ENCODE measurements around the gene POLR2C. TPM values are rescaled to one million over a fixed set of nuclear protein-coding genes. Genes with fewer than 3 reads are reported as not detected.

POLR2C gene
- total and polyA plus RNA-seq, 2 of the 13 experiments (the other 11 are each of a cell fraction or from before 2014, with no cell fraction given), result 104 to 216 TPM

DNA sequence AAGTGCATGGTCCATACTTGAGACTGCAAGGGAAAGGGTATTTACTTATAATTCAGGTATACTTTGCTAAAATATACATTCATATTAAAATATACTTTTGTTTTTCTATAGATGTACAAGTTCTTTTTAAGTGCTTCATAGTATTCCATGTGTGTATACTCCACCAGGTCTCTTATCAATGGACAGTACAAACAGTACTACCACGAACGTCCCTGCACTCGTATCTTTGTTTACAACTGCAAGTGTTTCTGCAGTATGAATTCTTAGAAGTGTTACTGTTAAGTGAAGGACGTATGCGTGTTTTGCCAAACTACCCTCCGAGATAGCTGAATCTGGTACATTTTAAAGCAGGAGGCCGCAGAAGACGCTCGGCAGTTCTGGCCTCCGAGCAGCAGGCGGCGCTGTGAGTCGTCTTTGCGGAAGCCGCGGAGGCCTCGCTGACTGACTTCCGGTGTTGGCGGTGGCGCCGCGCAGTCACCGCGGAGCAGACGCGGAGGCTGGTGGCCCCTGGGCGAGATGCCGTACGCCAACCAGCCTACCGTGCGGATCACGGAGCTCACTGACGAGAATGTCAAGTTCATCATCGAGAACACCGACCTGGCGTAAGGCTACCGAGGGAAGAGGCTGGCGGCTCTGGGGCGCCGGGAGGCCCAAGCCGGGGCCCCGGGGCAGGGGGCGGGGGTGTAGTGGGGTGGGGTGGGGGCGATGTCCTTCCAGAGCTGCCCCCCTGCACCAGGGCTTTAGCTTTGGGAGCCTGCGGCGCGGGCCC, at the start of gene POLR2C (continued):
- TF ChIP-seq, protein P1, sequence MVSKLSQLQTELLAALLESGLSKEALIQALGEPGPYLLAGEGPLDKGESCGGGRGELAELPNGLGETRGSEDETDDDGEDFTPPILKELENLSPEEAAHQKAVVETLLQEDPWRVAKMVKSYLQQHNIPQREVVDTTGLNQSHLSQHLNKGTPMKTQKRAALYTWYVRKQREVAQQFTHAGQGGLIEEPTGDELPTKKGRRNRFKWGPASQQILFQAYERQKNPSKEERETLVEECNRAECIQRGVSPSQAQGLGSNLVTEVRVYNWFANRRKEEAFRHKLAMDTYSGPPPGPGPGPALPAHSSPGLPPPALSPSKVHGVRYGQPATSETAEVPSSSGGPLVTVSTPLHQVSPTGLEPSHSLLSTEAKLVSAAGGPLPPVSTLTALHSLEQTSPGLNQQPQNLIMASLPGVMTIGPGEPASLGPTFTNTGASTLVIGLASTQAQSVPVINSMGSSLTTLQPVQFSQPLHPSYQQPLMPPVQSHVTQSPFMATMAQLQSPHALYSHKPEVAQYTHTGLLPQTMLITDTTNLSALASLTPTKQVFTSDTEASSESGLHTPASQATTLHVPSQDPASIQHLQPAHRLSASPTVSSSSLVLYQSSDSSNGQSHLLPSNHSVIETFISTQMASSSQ (IDR thresholded peaks at IDR 0.05; ENCODE audit: low read depth), result no peak
- TF ChIP-seq, protein P1 (CRISPR knock-in tag; IDR thresholded peaks at IDR 0.05; ENCODE audit: borderline replicate concordance), result peak; percentile 75; the same call in 1 of the 2 replicates
- TF ChIP-seq ZNF749 (CRISPR knock-in tag; IDR thresholded peaks at IDR 0.05; ENCODE audit: borderline replicate concordance) (peak; percentile 83), U2AF2 (IDR thresholded peaks at IDR 0.05; ENCODE audit: low read depth, low read length) (no peak), SKI (IDR thresholded peaks at IDR 0.05; ENCODE audit: partially characterized antibody) (peak; percentile 81), ARHGAP35 (CRISPR knock-in tag; IDR thresholded peaks at IDR 0.05; ENCODE audit: borderline replicate concordance) (no peak), TOPORS (CRISPR knock-in tag; IDR thresholded peaks at IDR 0.05) (peak; percentile 80), ZNF563 (CRISPR knock-in tag; IDR thresholded peaks at IDR 0.05) (peak; percentile 78; the same call in 1 of the 2 replicates), ADNP (CRISPR knock-in tag; IDR thresholded peaks at IDR 0.05) (no peak), PCBP2 (optimal IDR thresholded peaks at IDR 0.05; ENCODE audit: low read depth, low read length, poor library complexity, severe bottlenecking) (no peak), FOXC1 (CRISPR knock-in tag; IDR thresholded peaks at IDR 0.05; ENCODE audit: borderline replicate concordance) (peak; percentile 76; the same call in 1 of the 2 replicates), SNRNP70 (IDR thresholded peaks at IDR 0.05; ENCODE audit: low read depth, low read length) (no peak), TCF7 (IDR thresholded peaks at IDR 0.05; ENCODE audit: low read depth) (no peak), NCOA2 (CRISPR knock-in tag; IDR thresholded peaks at IDR 0.05) (peak; percentile 74), SETDB1 (CRISPR knock-in tag; IDR thresholded peaks at IDR 0.05; ENCODE audit: borderline replicate concordance) (no peak), ZSCAN30 (CRISPR knock-in tag; IDR thresholded peaks at IDR 0.05) (no peak), CENPX (CRISPR knock-in tag; IDR thresholded peaks at IDR 0.05) (no peak), TCF7L2 (IDR thresholded peaks at IDR 0.05; ENCODE audit: low read depth, low read length) (no peak), ATRX (CRISPR knock-in tag; IDR thresholded peaks at IDR 0.05; ENCODE audit: borderline replicate concordance) (no peak; the same call in 1 of the 2 replicates), DNMT1 (CRISPR knock-in tag; IDR thresholded peaks at IDR 0.05) (peak; percentile 99)
- TF ChIP-seq, protein P2, sequence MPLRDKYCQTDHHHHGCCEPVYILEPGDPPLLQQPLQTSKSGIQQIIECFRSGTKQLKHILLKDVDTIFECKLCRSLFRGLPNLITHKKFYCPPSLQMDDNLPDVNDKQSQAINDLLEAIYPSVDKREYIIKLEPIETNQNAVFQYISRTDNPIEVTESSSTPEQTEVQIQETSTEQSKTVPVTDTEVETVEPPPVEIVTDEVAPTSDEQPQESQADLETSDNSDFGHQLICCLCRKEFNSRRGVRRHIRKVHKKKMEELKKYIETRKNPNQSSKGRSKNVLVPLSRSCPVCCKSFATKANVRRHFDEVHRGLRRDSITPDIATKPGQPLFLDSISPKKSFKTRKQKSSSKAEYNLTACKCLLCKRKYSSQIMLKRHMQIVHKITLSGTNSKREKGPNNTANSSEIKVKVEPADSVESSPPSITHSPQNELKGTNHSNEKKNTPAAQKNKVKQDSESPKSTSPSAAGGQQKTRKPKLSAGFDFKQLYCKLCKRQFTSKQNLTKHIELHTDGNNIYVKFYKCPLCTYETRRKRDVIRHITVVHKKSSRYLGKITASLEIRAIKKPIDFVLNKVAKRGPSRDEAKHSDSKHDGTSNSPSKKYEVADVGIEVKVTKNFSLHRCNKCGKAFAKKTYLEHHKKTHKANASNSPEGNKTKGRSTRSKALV (CRISPR knock-in tag; IDR thresholded peaks at IDR 0.05), result 0 out of 2 replicates have a peak, but pooled peaks have one; percentile 73
- TF ChIP-seq, protein P3, sequence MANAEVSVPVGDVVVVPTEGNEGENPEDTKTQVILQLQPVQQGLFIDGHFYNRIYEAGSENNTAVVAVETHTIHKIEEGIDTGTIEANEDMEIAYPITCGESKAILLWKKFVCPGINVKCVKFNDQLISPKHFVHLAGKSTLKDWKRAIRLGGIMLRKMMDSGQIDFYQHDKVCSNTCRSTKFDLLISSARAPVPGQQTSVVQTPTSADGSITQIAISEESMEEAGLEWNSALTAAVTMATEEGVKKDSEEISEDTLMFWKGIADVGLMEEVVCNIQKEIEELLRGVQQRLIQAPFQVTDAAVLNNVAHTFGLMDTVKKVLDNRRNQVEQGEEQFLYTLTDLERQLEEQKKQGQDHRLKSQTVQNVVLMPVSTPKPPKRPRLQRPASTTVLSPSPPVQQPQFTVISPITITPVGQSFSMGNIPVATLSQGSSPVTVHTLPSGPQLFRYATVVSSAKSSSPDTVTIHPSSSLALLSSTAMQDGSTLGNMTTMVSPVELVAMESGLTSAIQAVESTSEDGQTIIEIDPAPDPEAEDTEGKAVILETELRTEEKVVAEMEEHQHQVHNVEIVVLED (CRISPR knock-in tag; IDR thresholded peaks at IDR 0.05; ENCODE audit: borderline replicate concordance), result peak; percentile 86
